ENCODE measurements around the gene PPFIA1.
A peak's percentile ranks its signal among the peaks of the same experiment; 100 is the strongest.

Gene PPFIA1

GRCh38 chr11:70410276-70411205 lies 140.1 kb downstream of the PPFIA1 start:
- Mint-ChIP-seq H3K9me3 (no peaks in the 10 kb centered on the region), H3K27ac (no peak overlapping the region), H3K4me1 (peaks cover 11% of the 10 kb centered on the region), H3K27me3 (peaks cover 53% of the 10 kb centered on the region), H3K4me3 (no peak overlapping the region)
- DNase-seq (no peak), ATAC-seq (no peak)

GRCh38 chr11:70411713-70412452 lies 141.4 kb downstream of the PPFIA1 start:
- H3K9me3 Mint-ChIP-seq = no peaks in the 10 kb centered on the region
- no peak for DNase-seq
- H3K4me1 Mint-ChIP-seq = peaks cover 21% of the 10 kb centered on the region

GRCh38 chr11:70413151-70413550 lies 142.7 kb downstream of the PPFIA1 start:
- Mint-ChIP-seq H3K4me3 (no peak overlapping the region), H3K27me3 (peaks cover 59% of the 10 kb centered on the region), H3K9me3 (no peaks in the 10 kb centered on the region), H3K27ac (peak overlapping the region in 1 of 2 donors; percentile 82), H3K4me1 (peaks cover 21% of the 10 kb centered on the region)
- ATAC-seq (no peak), DNase-seq (no peak)

More at GRCh38 chr11:70411713-70412452, 141.4 kb downstream of the PPFIA1 start:
- no peak overlapping the region for H3K4me3 Mint-ChIP-seq
- ATAC-seq = no peak
- H3K27ac Mint-ChIP-seq = no peak overlapping the region
- H3K27me3 Mint-ChIP-seq = peaks cover 62% of the 10 kb centered on the region

GRCh38 chr11:70414341-70415100 lies 144.0 kb downstream of the PPFIA1 start:
- H3K4me3 Mint-ChIP-seq = no peak overlapping the region
- DNase-seq = no peak
- H3K27ac Mint-ChIP-seq = peak overlapping the region in 1 of 2 donors; percentile 61
- peaks cover 58% of the 10 kb centered on the region for H3K27me3 Mint-ChIP-seq
- no peak for ATAC-seq
- H3K4me1 Mint-ChIP-seq = peaks cover 21% of the 10 kb centered on the region
- no peaks in the 10 kb centered on the region for H3K9me3 Mint-ChIP-seq

- peaks cover 58% of the 10 kb centered on the region for H3K27me3 Mint-ChIP-seq
- ATAC-seq (peak; percentile 55), DNase-seq (no peak)
- H3K9me3 Mint-ChIP-seq = no peaks in the 10 kb centered on the region
- peak overlapping the region in 1 of 2 donors; percentile 21 for H3K4me3 Mint-ChIP-seq
- peaks cover 21% of the 10 kb centered on the region for H3K4me1 Mint-ChIP-seq
- peak overlapping the region; percentile 90 to 96 for H3K27ac Mint-ChIP-seq
Observed at GRCh38 chr11:70415191-70415590, 144.7 kb downstream of the PPFIA1 start.

- Mint-ChIP-seq H3K4me3 (peak overlapping the region; percentile 42 to 73), H3K27ac (peak overlapping the region; percentile 90 to 96), H3K27me3 (peaks cover 55% of the 10 kb centered on the region), H3K4me1 (peaks cover 21% of the 10 kb centered on the region), H3K9me3 (no peaks in the 10 kb centered on the region)
- no peak for DNase-seq
- peak; percentile 65 for ATAC-seq
Observed at GRCh38 chr11:70415642-70416395, 145.3 kb downstream of the PPFIA1 start.

- no peak overlapping the region for H3K4me3 Mint-ChIP-seq
- H3K4me1 Mint-ChIP-seq = peaks cover 21% of the 10 kb centered on the region
- peak overlapping the region in 1 of 2 donors; percentile 90 for H3K27ac Mint-ChIP-seq
- no peak for DNase-seq
- H3K27me3 Mint-ChIP-seq = peaks cover 58% of the 10 kb centered on the region
- no peaks in the 10 kb centered on the region for H3K9me3 Mint-ChIP-seq
- no peak for ATAC-seq
Observed at GRCh38 chr11:70416881-70417280, 146.4 kb downstream of the PPFIA1 start.

- peaks cover 23% of the 10 kb centered on the region for H3K4me1 Mint-ChIP-seq
- H3K27me3 Mint-ChIP-seq = peaks cover 63% of the 10 kb centered on the region
- DNase-seq = no peak
- no peaks in the 10 kb centered on the region for H3K9me3 Mint-ChIP-seq
- H3K4me3 Mint-ChIP-seq = no peak overlapping the region
- no peak overlapping the region for H3K27ac Mint-ChIP-seq
- ATAC-seq = no peak
Observed at GRCh38 chr11:70418130-70418529, 147.6 kb downstream of the PPFIA1 start.

- DNase-seq (no peak), ATAC-seq (no peak)
- Mint-ChIP-seq H3K4me1 (peaks cover 36% of the 10 kb centered on the region), H3K4me3 (no peak overlapping the region), H3K27ac (no peak overlapping the region), H3K9me3 (no peaks in the 10 kb centered on the region), H3K27me3 (peaks cover 72% of the 10 kb centered on the region)
Observed at GRCh38 chr11:70419307-70420007, 149.0 kb downstream of the PPFIA1 start.

GRCh38 chr11:70420008-70420464 lies 149.5 kb downstream of the PPFIA1 start:
- ATAC-seq (no peak), DNase-seq (no peak)
- Mint-ChIP-seq H3K4me1 (peaks cover 32% of the 10 kb centered on the region), H3K4me3 (no peak overlapping the region), H3K27me3 (peaks cover 72% of the 10 kb centered on the region), H3K27ac (no peak overlapping the region), H3K9me3 (no peaks in the 10 kb centered on the region)

- DNase-seq = no peak
- peaks cover 72% of the 10 kb centered on the region for H3K27me3 Mint-ChIP-seq
- peaks cover 28% of the 10 kb centered on the region for H3K4me1 Mint-ChIP-seq
- no peak overlapping the region for H3K27ac Mint-ChIP-seq
- no peak for ATAC-seq
- H3K9me3 Mint-ChIP-seq = no peaks in the 10 kb centered on the region
- no peak overlapping the region for H3K4me3 Mint-ChIP-seq
Observed at GRCh38 chr11:70420496-70420895, 150.0 kb downstream of the PPFIA1 start.

- Mint-ChIP-seq H3K27me3 (peaks cover 70% of the 10 kb centered on the region), H3K4me3 (no peak overlapping the region), H3K27ac (no peak overlapping the region), H3K4me1 (peaks cover 22% of the 10 kb centered on the region), H3K9me3 (no peaks in the 10 kb centered on the region)
- DNase-seq = no peak
- ATAC-seq = no peak
Observed at GRCh38 chr11:70421123-70421522, 150.6 kb downstream of the PPFIA1 start.

- no peak overlapping the region for H3K4me3 Mint-ChIP-seq
- H3K27ac Mint-ChIP-seq = no peak overlapping the region
- H3K9me3 Mint-ChIP-seq = no peaks in the 10 kb centered on the region
- DNase-seq = no peak
- no peak for ATAC-seq
- H3K27me3 Mint-ChIP-seq = peaks cover 65% of the 10 kb centered on the region
- H3K4me1 Mint-ChIP-seq = peaks cover 17% of the 10 kb centered on the region
Observed at GRCh38 chr11:70422692-70423522, 152.4 kb downstream of the PPFIA1 start.

Data from stimulated activated naive CD8-positive, alpha-beta T cell treated with anti-CD3 and anti-CD28 coated beads, Interleukin-15, amount 100 ng/mL, for 72 hours (primary cell).